Measurements from ENCODE around the gene TSHZ1.

DNA sequence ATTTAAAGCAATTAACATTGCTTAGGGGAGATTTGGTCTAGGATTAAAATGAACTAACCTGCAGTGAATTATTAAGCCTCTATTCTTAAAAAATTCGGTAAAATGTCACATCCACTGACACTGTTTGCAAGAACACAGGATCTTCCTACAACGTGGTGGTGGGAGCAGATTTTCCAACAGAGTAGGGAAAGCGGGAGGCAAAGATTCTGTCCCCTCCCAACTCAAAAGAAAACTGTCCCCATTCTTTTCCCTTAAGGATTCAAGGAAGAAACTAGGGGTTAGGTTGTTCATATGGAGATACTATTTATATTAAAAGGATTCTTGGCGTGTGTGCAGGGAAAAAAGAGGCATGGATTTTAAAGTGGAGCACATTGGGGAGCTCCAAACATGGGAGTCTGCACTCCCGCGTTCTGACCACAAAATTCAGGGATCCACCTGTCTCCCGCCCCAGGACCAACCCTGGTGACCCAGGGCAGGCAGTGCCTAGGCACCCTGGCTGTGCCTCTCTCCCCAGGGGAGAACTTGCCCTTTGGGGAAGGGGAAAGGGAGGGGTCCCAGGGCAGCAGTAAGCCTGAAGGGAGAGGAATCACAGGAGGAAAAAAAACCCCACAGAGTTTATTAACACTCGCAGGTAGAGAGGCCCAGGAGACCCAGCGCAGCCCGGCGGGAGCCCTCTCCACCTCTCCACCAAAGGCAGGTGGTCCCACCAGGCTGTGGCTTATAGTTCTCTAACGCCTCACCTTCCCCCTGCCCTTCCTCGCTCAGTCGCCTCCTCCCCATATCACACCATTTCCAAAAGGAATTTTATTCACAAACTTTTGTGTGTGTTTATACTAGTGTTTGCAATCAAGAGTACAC, 3.9 kb upstream of the TSHZ1 start:
- TF ChIP-seq, protein P1, sequence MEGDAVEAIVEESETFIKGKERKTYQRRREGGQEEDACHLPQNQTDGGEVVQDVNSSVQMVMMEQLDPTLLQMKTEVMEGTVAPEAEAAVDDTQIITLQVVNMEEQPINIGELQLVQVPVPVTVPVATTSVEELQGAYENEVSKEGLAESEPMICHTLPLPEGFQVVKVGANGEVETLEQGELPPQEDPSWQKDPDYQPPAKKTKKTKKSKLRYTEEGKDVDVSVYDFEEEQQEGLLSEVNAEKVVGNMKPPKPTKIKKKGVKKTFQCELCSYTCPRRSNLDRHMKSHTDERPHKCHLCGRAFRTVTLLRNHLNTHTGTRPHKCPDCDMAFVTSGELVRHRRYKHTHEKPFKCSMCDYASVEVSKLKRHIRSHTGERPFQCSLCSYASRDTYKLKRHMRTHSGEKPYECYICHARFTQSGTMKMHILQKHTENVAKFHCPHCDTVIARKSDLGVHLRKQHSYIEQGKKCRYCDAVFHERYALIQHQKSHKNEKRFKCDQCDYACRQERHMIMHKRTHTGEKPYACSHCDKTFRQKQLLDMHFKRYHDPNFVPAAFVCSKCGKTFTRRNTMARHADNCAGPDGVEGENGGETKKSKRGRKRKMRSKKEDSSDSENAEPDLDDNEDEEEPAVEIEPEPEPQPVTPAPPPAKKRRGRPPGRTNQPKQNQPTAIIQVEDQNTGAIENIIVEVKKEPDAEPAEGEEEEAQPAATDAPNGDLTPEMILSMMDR (IDR thresholded peaks at IDR 0.05), result no peak
- no peak for TF ChIP-seq POLR2A (IDR thresholded peaks at IDR 0.05)

Measured in esophagus squamous epithelium (tissue), 4 donors.